HG03045 (cell line): ENCODE data around the gene CRYM.
"Not testable (repeated sequence)": the region's sequence is repeated elsewhere in the genome, so short reads cannot be mapped to it uniquely, and the experiment has no call there.

Source experiments
- ATAC-seq: cut with Tn5 transposase; IDR thresholded peaks from one replicate; pipeline ENCODE4 v1.9.1; 2021; ENCODE audit warnings: mild to moderate bottlenecking, moderate library complexity; ENCODE audit not compliant: unreplicated experiment

CRYM gene

GRCh38 chr16:21250072-21250923 lies 27.8 kb downstream of the CRYM start:
- ATAC-seq: no peak

- ATAC-seq: not testable (repeated sequence)
Observed at GRCh38 chr16:21248179-21248578, 29.9 kb downstream of the CRYM start.

GRCh38 chr16:21244518-21245215 lies 33.4 kb downstream of the CRYM start:
- ATAC-seq: no peak

GRCh38 chr16:21242756-21243155 lies 35.3 kb downstream of the CRYM start:
- ATAC-seq: no peak

GRCh38 chr16:21239646-21240045 lies 38.4 kb downstream of the CRYM start:
- no peak for ATAC-seq

GRCh38 chr16:21236831-21237230 lies 41.3 kb downstream of the CRYM start:
- no peak for ATAC-seq

GRCh38 chr16:21235199-21235585 lies 42.9 kb downstream of the CRYM start:
- ATAC-seq: no peak

GRCh38 chr16:21233521-21234150 lies 44.5 kb downstream of the CRYM start, which contains the start of gene ANKS4B:
ANKS4B (plus strand) TSS chr16:21233699; CDS start chr16:21233738, 39 bp downstream.
- ATAC-seq: no peak

GRCh38 chr16:21233045-21233520 lies 45.0 kb downstream of the CRYM start:
- ATAC-seq: no peak

- ATAC-seq: no peak
Observed at GRCh38 chr16:21228361-21228872, 49.7 kb downstream of the CRYM start.

- ATAC-seq: no peak
Observed at GRCh38 chr16:21227866-21228265, 50.2 kb downstream of the CRYM start.

- no peak for ATAC-seq
Observed at GRCh38 chr16:21226749-21227148, 51.3 kb downstream of the CRYM start.

GRCh38 chr16:21224800-21225199 lies 53.3 kb downstream of the CRYM start:
- ATAC-seq: no peak

- no peak for ATAC-seq
Observed at GRCh38 chr16:21223787-21224186, 54.3 kb downstream of the CRYM start.

GRCh38 chr16:21222495-21223337 lies 55.4 kb downstream of the CRYM start:
- no peak for ATAC-seq

GRCh38 chr16:21219551-21219950 lies 58.5 kb downstream of the CRYM start:
- no peak for ATAC-seq

GRCh38 chr16:21218153-21218552 lies 59.9 kb downstream of the CRYM start:
- ATAC-seq: no peak

- ATAC-seq: no peak
Observed at GRCh38 chr16:21217121-21217520, 61.0 kb downstream of the CRYM start.

GRCh38 chr16:21214086-21214485 lies 64.0 kb downstream of the CRYM start:
- no peak for ATAC-seq

GRCh38 chr16:21211486-21211885 lies 66.6 kb downstream of the CRYM start, which contains the start of gene ZP2:
ZP2 (minus strand) TSS chr16:21211574; CDS start chr16:21211547, 27 bp downstream.
- ATAC-seq: no peak
